SK-N-SH treated with all-trans-retinoic acid at 6 μM for 48 hours (cell line): ENCODE data around the gene WFDC5.

Experiments
- ATAC-seq: fragments of 200-7000 bp; cut with Tn5 transposase; 3 replicates; pipeline ENCODE4 v1.9.1; 2020; ENCODE audit warnings: mild to moderate bottlenecking, moderate library complexity
- BACH2 ChIP-seq: fragments of 250-450 bp; sonication (Bioruptor Pico); IDR thresholded peaks from 2 replicates; pipeline ENCODE4 v1.9.0; 2021; ENCODE audit warnings: mild to moderate bottlenecking, borderline replicate concordance
- CSDC2 ChIP-seq: fragments of 250-450 bp; sonication (Bioruptor Pico); IDR thresholded peaks from 2 replicates; pipeline ENCODE4 v1.5.0; 2020; ENCODE audit warnings: mild to moderate bottlenecking, moderate library complexity
- ESRRG ChIP-seq: fragments of 250-450 bp; sonication (Bioruptor Pico); IDR thresholded peaks from 2 replicates; pipeline ENCODE4 v1.6.1; 2021; ENCODE audit warnings: mild to moderate bottlenecking
- GLIS3 ChIP-seq: fragments of 250-450 bp; sonication (Bioruptor Pico); IDR thresholded peaks from 2 replicates; pipeline ENCODE4 v1.5.0; 2020; ENCODE audit warnings: mild to moderate bottlenecking, moderate library complexity
- ISL1 ChIP-seq: fragments of 250-450 bp; sonication (Bioruptor Pico); IDR thresholded peaks from 2 replicates; pipeline ENCODE4 v2.1.2; 2022; ENCODE audit warnings: mild to moderate bottlenecking, moderate library complexity
- PPARA ChIP-seq: fragments of 250-450 bp; sonication (Bioruptor Pico); IDR thresholded peaks from 2 replicates; pipeline ENCODE4 v1.5.0; 2020; ENCODE audit warnings: mild to moderate bottlenecking, borderline replicate concordance
- RARB ChIP-seq: fragments of 250-450 bp; sonication (Bioruptor Pico); IDR thresholded peaks from 2 replicates; pipeline ENCODE4 v1.8.0; 2021; ENCODE audit warnings: mild to moderate bottlenecking, moderate library complexity
- SNAI2 ChIP-seq: fragments of 250-450 bp; sonication (Bioruptor Pico); IDR thresholded peaks from 2 replicates; pipeline ENCODE4 v1.5.0; 2020; ENCODE audit warnings: mild to moderate bottlenecking, moderate library complexity
- TCF4 ChIP-seq: fragments of 250-450 bp; sonication (Bioruptor Pico); IDR thresholded peaks from 2 replicates; pipeline ENCODE4 v1.8.0; 2021; ENCODE audit warnings: mild to moderate bottlenecking, moderate library complexity, borderline replicate concordance
- TOX ChIP-seq: fragments of 250-450 bp; sonication (Bioruptor Pico); IDR thresholded peaks from 2 replicates; pipeline ENCODE4 v1.8.0; 2021; ENCODE audit warnings: mild to moderate bottlenecking, moderate library complexity, borderline replicate concordance
- ZC3H10 ChIP-seq: fragments of 250-450 bp; sonication (Bioruptor Pico); IDR thresholded peaks from 2 replicates; pipeline ENCODE4 v1.5.1; 2021; ENCODE audit warnings: mild to moderate bottlenecking, moderate library complexity
- ZFP3 ChIP-seq: fragments of 250-450 bp; sonication (Bioruptor Pico); IDR thresholded peaks from 2 replicates; pipeline ENCODE4 v1.5.0; 2020; ENCODE audit warnings: mild to moderate bottlenecking, moderate library complexity
- ZFP30 ChIP-seq: fragments of 450-650 bp; formaldehyde crosslinking; IDR thresholded peaks from 2 replicates; pipeline ENCODE4 v1.5.0; 2022; ENCODE audit warnings: mild to moderate bottlenecking, moderate library complexity
- ZNF565 ChIP-seq: fragments of 450-650 bp; formaldehyde crosslinking; conservative IDR thresholded peaks from 2 replicates; pipeline ENCODE4 v1.5.0; 2020; ENCODE audit warnings: low read depth, mild to moderate bottlenecking, moderate library complexity
- ZNF70 ChIP-seq: fragments of 450-650 bp; formaldehyde crosslinking; IDR thresholded peaks from 2 replicates; pipeline ENCODE4 v1.5.0; 2020; ENCODE audit warnings: mild to moderate bottlenecking, moderate library complexity
- TF ChIP-seq, protein P1 (sequence below): fragments of 250-450 bp; sonication (Bioruptor Pico); IDR thresholded peaks from 2 replicates; pipeline ENCODE4 v1.5.1; 2020; ENCODE audit warnings: low read depth, mild to moderate bottlenecking, moderate library complexity
- TF ChIP-seq, protein P2 (sequence below): fragments of 250-450 bp; sonication (Bioruptor Pico); IDR thresholded peaks from 2 replicates; pipeline ENCODE4 v1.5.0; 2020; ENCODE audit warnings: mild to moderate bottlenecking, moderate library complexity
- TF ChIP-seq, protein P3 (sequence below): fragments of 250-450 bp; sonication (Bioruptor Pico); IDR thresholded peaks from 2 replicates; pipeline ENCODE4 v1.8.0; 2021; ENCODE audit warnings: low read depth, mild to moderate bottlenecking, moderate library complexity, borderline replicate concordance

The WFDC5 gene

DNA sequence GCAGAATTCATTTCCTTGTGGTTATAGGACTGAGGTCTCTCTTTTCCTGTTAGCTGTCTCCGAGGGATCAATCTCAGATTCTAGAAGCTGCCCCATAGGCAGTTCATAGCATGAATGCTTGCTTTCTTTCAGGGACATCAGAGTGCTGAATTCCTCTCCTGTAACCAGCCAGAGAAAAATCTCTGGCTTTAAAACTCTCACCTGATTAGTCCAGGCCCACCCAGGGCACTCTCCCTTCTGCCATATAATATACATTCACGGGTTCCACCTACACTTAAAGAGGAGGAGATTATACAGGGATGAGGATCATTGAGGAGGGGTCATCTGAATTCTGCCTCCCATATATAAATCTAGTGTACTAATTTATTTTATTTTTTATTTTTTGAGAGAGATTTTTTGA lies 11.9 kb downstream of the WFDC5 start (continued):
- TF ChIP-seq, protein P1, sequence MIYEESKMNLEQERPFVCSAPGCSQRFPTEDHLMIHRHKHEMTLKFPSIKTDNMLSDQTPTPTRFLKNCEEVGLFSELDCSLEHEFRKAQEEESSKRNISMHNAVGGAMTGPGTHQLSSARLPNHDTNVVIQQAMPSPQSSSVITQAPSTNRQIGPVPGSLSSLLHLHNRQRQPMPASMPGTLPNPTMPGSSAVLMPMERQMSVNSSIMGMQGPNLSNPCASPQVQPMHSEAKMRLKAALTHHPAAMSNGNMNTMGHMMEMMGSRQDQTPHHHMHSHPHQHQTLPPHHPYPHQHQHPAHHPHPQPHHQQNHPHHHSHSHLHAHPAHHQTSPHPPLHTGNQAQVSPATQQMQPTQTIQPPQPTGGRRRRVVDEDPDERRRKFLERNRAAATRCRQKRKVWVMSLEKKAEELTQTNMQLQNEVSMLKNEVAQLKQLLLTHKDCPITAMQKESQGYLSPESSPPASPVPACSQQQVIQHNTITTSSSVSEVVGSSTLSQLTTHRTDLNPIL (CRISPR knock-in tag) = no peak

DNA sequence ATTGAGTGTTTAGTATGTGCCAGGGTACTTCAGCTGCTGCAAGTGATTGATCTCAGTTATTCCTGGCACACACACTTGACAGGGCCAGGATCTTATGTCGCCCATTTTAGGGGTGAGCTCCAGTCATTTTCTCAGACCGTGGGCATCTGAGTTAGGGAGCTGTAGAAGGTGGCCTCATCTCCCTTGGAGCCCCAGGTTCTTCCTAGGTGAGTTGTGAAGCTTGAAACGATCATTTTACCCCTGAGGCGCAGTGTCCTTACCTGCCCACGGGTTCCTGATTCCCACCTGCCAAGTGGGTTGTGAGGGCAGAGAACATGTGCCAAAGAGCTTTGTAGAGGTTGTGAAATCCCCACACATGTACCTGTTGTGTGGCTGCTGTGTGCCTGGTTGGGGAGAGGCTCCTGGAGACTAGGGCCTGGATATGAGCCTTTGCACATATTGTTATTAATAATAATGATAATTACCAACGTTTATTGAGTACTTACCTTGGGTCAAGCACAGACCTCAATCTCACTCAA lies 13.6 kb downstream of the WFDC5 start:
- TF ChIP-seq, protein P2, sequence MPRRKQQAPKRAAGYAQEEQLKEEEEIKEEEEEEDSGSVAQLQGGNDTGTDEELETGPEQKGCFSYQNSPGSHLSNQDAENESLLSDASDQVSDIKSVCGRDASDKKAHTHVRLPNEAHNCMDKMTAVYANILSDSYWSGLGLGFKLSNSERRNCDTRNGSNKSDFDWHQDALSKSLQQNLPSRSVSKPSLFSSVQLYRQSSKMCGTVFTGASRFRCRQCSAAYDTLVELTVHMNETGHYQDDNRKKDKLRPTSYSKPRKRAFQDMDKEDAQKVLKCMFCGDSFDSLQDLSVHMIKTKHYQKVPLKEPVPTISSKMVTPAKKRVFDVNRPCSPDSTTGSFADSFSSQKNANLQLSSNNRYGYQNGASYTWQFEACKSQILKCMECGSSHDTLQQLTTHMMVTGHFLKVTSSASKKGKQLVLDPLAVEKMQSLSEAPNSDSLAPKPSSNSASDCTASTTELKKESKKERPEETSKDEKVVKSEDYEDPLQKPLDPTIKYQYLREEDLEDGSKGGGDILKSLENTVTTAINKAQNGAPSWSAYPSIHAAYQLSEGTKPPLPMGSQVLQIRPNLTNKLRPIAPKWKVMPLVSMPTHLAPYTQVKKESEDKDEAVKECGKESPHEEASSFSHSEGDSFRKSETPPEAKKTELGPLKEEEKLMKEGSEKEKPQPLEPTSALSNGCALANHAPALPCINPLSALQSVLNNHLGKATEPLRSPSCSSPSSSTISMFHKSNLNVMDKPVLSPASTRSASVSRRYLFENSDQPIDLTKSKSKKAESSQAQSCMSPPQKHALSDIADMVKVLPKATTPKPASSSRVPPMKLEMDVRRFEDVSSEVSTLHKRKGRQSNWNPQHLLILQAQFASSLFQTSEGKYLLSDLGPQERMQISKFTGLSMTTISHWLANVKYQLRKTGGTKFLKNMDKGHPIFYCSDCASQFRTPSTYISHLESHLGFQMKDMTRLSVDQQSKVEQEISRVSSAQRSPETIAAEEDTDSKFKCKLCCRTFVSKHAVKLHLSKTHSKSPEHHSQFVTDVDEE (CRISPR knock-in tag) = no peak
- TF ChIP-seq SNAI2 (CRISPR knock-in tag) (no peak), BACH2 (CRISPR knock-in tag) (no peak), ISL1 (CRISPR knock-in tag) (no peak), TCF4 (CRISPR knock-in tag) (no peak), ZFP3 (CRISPR knock-in tag) (no peak), GLIS3 (no peak), PPARA (no peak), ZNF70 (CRISPR knock-in tag) (no peak), TOX (CRISPR knock-in tag) (no peak)
- TF ChIP-seq, protein P3, sequence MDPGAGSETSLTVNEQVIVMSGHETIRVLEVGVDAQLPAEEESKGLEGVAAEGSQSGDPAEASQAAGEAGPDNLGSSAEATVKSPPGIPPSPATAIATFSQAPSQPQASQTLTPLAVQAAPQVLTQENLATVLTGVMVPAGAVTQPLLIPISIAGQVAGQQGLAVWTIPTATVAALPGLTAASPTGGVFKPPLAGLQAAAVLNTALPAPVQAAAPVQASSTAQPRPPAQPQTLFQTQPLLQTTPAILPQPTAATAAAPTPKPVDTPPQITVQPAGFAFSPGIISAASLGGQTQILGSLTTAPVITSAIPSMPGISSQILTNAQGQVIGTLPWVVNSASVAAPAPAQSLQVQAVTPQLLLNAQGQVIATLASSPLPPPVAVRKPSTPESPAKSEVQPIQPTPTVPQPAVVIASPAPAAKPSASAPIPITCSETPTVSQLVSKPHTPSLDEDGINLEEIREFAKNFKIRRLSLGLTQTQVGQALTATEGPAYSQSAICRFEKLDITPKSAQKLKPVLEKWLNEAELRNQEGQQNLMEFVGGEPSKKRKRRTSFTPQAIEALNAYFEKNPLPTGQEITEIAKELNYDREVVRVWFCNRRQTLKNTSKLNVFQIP (CRISPR knock-in tag) = no peak
- no peak for ATAC-seq

DNA sequence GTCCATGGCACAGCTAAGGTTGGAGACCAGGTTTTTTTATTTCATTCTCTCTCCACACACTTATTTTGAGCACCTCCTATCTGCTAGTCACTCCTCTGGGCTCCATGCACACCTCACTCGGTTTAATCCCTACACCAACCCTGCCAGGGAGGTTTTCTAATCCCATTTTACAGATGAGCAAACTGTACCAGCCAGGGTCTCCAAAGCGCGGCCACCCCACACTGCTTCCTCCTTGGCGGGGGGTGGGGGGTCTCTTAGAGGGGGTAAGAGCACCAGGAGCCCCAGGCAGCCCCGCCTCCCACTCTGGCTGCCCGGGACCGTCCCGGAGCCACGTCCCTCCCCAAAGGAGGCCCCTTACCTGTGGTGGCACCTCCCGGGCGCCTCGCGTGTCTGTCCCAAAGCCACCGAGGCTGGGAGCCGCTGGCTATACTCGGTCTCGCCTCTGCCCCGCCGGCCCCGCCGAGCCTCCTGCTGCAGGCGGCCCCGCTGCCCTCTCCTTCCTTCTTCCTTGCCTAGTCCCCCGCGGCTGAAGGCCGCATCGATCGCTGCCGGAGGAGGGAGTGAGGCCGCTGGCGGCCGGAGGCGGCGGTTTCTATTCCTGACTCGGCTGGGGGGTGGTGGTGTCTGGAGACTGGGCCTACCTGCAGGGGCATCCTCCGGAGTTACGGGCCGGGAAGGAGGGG lies 14.3 kb downstream of the WFDC5 start, which contains the start of gene KCNS1:
Gene KCNS1, minus strand, starts transcription at position 565 of the 683 bp plus-strand sequence. CDS start 1,891 bp downstream, outside the sequence.
- ATAC-seq = no peak
- TF ChIP-seq ZC3H10 = no peak
- TF ChIP-seq ESRRG (CRISPR knock-in tag) = no peak
- no peak for TF ChIP-seq PPARA
- TF ChIP-seq CSDC2 = no peak
- no peak for TF ChIP-seq BACH2 (CRISPR knock-in tag)
- TF ChIP-seq RARB (CRISPR knock-in tag) = no peak
- TF ChIP-seq GLIS3 = no peak
- no peak for TF ChIP-seq ZFP3 (CRISPR knock-in tag)
- no peak for TF ChIP-seq ZFP30 (CRISPR knock-in tag)

DNA sequence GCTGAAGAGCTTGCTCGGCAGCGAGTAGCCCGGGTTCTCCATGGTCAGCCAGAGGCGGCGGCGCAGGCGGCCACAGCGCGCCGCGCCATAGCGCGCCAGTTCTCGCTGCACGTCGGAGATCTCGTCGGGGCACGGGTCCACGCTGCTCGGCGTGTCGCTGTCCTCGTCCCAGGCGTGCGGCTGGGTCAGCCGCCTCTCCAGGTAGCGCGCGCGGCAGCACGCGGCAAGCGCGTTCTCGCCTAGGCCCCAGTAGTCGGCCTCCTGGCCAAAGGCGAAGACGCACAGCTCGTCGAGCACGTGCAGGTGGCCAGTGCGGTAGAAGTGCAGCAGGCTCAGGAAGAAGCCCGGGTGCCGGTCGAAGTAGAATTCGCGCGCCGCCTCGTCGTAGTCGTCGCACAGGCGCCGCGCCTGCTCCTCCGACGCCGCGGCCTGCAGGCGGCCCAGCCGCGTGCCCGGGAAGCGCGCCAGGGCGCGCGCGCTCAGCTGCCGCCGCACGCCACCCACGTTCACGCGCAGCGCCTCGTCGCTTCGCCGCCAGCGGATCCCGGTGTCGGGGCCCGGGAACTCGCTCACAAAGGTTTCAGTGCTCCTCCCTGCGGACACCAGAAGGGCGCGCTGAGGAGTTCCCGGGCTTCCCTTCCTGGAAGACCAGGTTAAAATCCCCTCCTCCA lies 16.7 kb downstream of the WFDC5 start:
- no peak for ATAC-seq
- TF ChIP-seq SNAI2 (CRISPR knock-in tag) (no peak), ZFP30 (CRISPR knock-in tag) (no peak), RARB (CRISPR knock-in tag) (no peak), GLIS3 (no peak), ZNF565 (CRISPR knock-in tag) (no peak), TCF4 (CRISPR knock-in tag) (no peak), TOX (CRISPR knock-in tag) (no peak), PPARA (no peak), ZNF70 (CRISPR knock-in tag) (no peak)
- TF ChIP-seq, protein P1 (CRISPR knock-in tag) = no peak
- TF ChIP-seq, protein P3 (CRISPR knock-in tag) = no peak
- TF ChIP-seq, all 23 proteins: peak for 0
